NT2/D1 (cell line): Measurements from ENCODE around the gene SLC16A4.

Experiments
- DNase-seq: peaks from one replicate; pipeline ENCODE4 v3.0.0-alpha.2; 2011; ENCODE audit warnings: low read depth, low spot score
- H3K27me3 ChIP-seq: 2 replicates; pipeline ENCODE4 v1.6.0; 2011; ENCODE audit warnings: mild to moderate bottlenecking; ENCODE audit not compliant: insufficient read length, insufficient read depth
- H3K36me3 ChIP-seq: 2 replicates; pipeline ENCODE4 v1.6.1; 2011; ENCODE audit warnings: mild to moderate bottlenecking, low read length, mixed read lengths; ENCODE audit not compliant: insufficient read depth, insufficient read length
- H3K4me1 ChIP-seq: 2 replicates; pipeline ENCODE4 v1.5.1; 2011; ENCODE audit not compliant: insufficient read depth, insufficient read length
- H3K4me3 ChIP-seq: 2 replicates; pipeline ENCODE4 v1.5.1; 2011; ENCODE audit warnings: low read depth; ENCODE audit not compliant: insufficient read length
- H3K9ac ChIP-seq: 2 replicates; pipeline ENCODE4 v1.6.0; 2011; ENCODE audit warnings: low read depth; ENCODE audit not compliant: insufficient read length
- H3K9me3 ChIP-seq: 2 replicates; pipeline ENCODE4 v1.5.1; 2011; ENCODE audit warnings: mild to moderate bottlenecking, low read length; ENCODE audit not compliant: insufficient read depth
- SUZ12 ChIP-seq: IDR thresholded peaks from 2 replicates; pipeline ENCODE4 v1.6.1; 2011; ENCODE audit not compliant: insufficient read length, insufficient read depth; ENCODE audit errors: extremely low read depth
- YY1 ChIP-seq: IDR thresholded peaks from 2 replicates; pipeline ENCODE4 v1.6.1; 2011; ENCODE audit not compliant: insufficient read length, insufficient read depth
- ZNF274 ChIP-seq: IDR thresholded peaks from 2 replicates; pipeline ENCODE4 v1.6.1; 2011; ENCODE audit warnings: mild to moderate bottlenecking, low read depth, low read length

The SLC16A4 gene

DNA sequence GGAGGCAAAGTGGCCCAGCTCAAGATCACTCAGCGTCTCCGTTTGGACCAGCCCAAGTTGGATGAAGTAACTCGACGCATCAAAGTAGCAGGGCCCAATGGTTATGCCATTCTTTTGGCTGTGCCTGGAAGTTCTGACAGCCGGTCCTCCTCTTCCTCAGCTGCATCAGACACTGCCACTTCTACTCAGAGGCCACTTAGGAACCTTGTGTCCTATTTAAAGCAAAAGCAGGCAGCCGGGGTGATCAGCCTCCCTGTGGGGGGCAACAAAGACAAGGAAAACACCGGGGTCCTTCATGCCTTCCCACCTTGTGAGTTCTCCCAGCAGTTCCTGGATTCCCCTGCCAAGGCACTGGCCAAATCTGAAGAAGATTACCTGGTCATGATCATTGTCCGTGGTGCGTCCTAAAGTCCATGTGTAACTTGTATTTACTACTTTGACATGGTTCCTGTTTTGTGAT is 48.9 kb downstream of the SLC16A4 start:
- DNase-seq: peak; percentile 2
- Histone ChIP-seq H3K36me3 (peaks cover 61% of the 10 kb centered on the region), H3K4me1 (peaks cover 8% of the 10 kb centered on the region), H3K9me3 (no peaks in the 10 kb centered on the region), H3K9ac (peak overlapping the region; percentile 99), H3K27me3 (no peaks in the 10 kb centered on the region), H3K4me3 (peak overlapping the region; percentile 41)
- TF ChIP-seq ZNF274: no peak
- TF ChIP-seq YY1: no peak
- no peak for TF ChIP-seq SUZ12

- peaks cover 8% of the 10 kb centered on the region for H3K4me1 ChIP-seq
- TF ChIP-seq YY1: no peak
- TF ChIP-seq SUZ12: no peak
- no peak for TF ChIP-seq ZNF274
- H3K9ac ChIP-seq: peak overlapping the region; percentile 99
- H3K9me3 ChIP-seq: no peaks in the 10 kb centered on the region
- no peak for DNase-seq
- peak overlapping the region; percentile 98 for H3K4me3 ChIP-seq
- peaks cover 56% of the 10 kb centered on the region for H3K36me3 ChIP-seq
- no peaks in the 10 kb centered on the region for H3K27me3 ChIP-seq
These were observed 49.5 kb downstream of the SLC16A4 start for GRCh38 chr1:110341146-110341871.

- Histone ChIP-seq H3K9me3 (no peaks in the 10 kb centered on the region), H3K4me3 (peak overlapping the region; percentile 98), H3K27me3 (no peaks in the 10 kb centered on the region), H3K4me1 (peaks cover 8% of the 10 kb centered on the region), H3K36me3 (peaks cover 50% of the 10 kb centered on the region), H3K9ac (peak overlapping the region; percentile 99)
- TF ChIP-seq SUZ12: no peak
- no peak for TF ChIP-seq ZNF274
- no peak for TF ChIP-seq YY1
- DNase-seq: no peak
These were observed 50.7 kb downstream of the SLC16A4 start for GRCh38 chr1:110340207-110340468.

DNA sequence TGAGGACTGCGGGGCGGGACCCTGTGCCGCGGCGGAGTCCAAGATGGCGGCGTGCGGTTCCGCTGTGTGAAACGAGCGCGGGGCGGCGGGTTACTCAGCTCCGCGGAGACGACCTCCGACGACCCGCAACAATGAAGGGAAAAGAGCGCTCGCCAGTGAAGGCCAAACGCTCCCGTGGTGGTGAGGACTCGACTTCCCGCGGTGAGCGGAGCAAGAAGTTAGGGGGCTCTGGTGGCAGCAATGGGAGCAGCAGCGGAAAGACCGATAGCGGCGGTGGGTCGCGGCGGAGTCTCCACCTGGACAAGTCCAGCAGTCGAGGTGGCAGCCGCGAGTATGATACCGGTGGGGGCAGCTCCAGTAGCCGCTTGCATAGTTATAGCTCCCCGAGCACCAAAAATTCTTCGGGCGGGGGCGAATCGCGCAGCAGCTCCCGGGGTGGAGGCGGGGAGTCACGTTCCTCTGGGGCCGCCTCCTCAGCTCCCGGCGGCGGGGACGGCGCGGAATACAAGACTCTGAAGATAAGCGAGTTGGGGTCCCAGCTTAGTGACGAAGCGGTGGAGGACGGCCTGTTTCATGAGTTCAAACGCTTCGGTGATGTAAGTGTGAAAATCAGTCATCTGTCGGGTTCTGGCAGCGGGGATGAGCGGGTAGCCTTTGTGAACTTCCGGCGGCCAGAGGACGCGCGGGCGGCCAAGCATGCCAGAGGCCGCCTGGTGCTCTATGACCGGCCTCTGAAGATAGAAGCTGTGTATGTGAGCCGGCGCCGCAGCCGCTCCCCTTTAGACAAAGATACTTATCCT is 51.2 kb downstream of the SLC16A4 start:
- peaks cover 46% of the 10 kb centered on the region for H3K36me3 ChIP-seq
- peak; percentile 18 for DNase-seq
- H3K27me3 ChIP-seq: no peaks in the 10 kb centered on the region
- peak overlapping the region; percentile 99 for H3K9ac ChIP-seq
- H3K9me3 ChIP-seq: no peaks in the 10 kb centered on the region
- TF ChIP-seq ZNF274: no peak
- peak; percentile 92 for TF ChIP-seq YY1
- TF ChIP-seq SUZ12: no peak
- H3K4me3 ChIP-seq: peak overlapping the region; percentile 98
- H3K4me1 ChIP-seq: peaks cover 8% of the 10 kb centered on the region

DNA sequence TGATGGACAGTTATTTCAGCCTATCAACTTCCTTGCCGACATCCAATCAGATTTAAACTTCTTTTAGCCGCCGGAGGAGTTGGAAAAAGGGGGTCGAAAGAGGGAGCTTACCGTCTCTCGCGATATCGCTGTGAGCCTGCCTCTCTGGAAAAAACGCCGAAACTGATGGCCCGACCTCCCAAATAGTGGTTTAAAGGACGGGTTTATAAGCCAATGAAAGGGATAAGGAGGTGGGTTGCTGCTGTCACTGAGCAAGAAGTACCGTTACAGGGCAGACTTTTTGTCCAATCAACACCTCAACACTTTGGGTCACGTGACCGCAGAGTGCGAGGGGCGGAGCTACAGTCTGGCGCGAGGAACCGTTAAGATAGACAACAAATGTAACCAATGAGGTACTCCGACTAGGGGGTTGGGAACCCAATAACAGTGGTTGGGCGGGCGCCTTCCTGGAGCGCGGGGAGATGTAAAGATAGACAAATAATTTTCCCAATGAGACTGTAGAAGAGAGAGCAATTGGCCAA is 51.9 kb downstream of the SLC16A4 start, which contains the start of gene RBM15:
Gene RBM15, plus strand, starts transcription at position 492 of the 521 bp plus-strand sequence. Its CDS starts 29 bp downstream, at position 521.
- DNase-seq: peak; percentile 99
- H3K9ac ChIP-seq: peak within 1 kb of the TSS; percentile 99
- H3K4me1 ChIP-seq: peaks cover 8% of the 10 kb centered on the region
- no peaks in the 10 kb centered on the region for H3K27me3 ChIP-seq
- no peak for TF ChIP-seq YY1
- no peak for TF ChIP-seq SUZ12
- no peak for TF ChIP-seq ZNF274
- peaks cover 39% of the 10 kb centered on the region for H3K36me3 ChIP-seq
- H3K4me3 ChIP-seq: peak within 1 kb of the TSS; percentile 98
- H3K9me3 ChIP-seq: no peaks in the 10 kb centered on the region

DNA sequence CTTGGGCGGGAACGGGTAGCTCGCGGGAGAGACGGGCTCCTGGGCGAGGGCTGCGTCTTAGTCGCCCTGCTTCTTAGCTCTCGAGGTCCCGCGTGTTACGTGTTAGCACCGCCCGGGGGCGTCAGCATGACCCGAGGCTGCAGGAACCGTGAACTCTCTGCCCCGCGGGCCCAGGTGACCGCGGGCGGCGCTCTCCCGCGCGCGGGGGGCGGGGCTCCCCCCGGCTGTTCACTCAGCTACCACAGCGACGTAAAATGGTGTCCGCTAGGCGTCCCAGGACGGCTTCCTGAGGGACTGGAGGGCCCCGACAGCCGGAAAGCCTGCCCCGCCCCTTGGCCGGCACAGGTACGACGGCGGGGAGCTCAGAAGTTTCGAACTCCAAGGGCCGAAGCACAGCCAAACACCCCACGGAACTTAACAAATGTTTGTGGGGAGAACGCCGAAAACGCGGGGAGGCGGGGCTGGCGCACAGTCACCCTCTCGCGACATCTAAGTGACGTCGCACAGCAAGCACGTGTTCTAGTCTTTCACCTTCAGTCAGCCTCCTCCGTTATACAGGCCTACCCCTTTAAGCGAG is 52.4 kb downstream of the SLC16A4 start:
- Histone ChIP-seq H3K4me3 (peak overlapping the region; percentile 98), H3K9me3 (no peaks in the 10 kb centered on the region), H3K36me3 (peaks cover 34% of the 10 kb centered on the region), H3K9ac (peak overlapping the region; percentile 96), H3K4me1 (peaks cover 8% of the 10 kb centered on the region), H3K27me3 (no peaks in the 10 kb centered on the region)
- DNase-seq: no peak
- TF ChIP-seq ZNF274 (no peak), YY1 (peak; percentile 26), SUZ12 (no peak)
